ENCODE results near the gene HS6ST2. TPM values are rescaled to one million over a fixed set of nuclear protein-coding genes. Genes with fewer than 3 reads are reported as not detected.

HS6ST2 gene
- total RNA-seq, 2 donors from 2014 or later = 0.12 to 0.19 TPM

DNA sequence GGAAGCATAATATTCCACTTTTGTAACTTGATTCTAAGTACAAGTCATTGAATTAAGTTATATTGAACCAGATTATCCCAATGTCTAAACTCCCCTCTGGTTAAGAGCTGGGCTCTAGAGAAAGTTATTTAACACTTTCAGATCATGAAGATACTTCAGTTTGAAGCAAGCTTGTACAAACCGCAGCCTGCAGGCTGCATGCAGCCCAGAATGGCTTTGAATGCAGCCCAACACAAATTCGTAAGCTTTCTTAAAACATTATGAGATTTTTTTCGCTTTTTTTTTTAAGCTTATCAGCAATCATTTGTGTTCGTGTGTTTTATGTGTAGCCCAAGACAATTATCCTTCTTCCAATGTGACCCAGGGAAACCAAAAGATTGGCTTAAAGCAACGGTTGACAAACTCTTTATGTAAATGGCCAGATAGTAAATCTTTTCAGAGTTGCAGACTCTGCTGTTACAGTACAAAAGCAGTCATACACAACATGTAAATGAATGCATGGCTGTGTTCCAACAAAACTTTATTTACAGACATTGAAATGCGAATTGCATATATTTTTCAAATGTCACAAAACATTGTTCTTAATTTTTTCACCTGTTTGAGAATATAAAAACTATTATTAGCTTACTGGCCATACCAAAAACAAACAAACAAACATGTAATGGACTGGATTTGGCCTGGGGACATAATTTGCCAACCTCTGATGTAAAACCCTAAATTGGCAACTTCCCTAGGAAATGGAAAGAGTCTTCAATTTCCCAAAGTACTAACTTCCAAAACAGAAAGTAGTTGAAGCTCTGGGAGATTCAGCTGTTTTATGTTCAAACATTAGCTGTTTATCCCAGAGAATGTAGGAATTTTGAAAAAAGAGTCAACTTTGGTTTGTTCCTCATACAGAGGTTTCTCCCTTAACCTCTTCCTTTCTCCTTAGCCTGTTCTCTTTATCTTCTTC, 268.5 kb downstream of the HS6ST2 start:
- ATAC-seq (replicated peaks in 1 of 2) (no peak), DNase-seq (no peak)
- H3K4me3 Mint-ChIP-seq = no peak overlapping the region
- no peaks in the 10 kb centered on the region for H3K36me3 Mint-ChIP-seq (ENCODE audit: insufficient read depth in 2 of 2)
- H3K27ac Mint-ChIP-seq = no peak overlapping the region
- peaks cover 72% of the 10 kb centered on the region for H3K27me3 Mint-ChIP-seq (ENCODE audit: low read depth)
- H3K9me3 Mint-ChIP-seq = no peaks in the 10 kb centered on the region
- no peaks in the 10 kb centered on the region for H3K4me1 Mint-ChIP-seq (ENCODE audit: low read depth)

DNA sequence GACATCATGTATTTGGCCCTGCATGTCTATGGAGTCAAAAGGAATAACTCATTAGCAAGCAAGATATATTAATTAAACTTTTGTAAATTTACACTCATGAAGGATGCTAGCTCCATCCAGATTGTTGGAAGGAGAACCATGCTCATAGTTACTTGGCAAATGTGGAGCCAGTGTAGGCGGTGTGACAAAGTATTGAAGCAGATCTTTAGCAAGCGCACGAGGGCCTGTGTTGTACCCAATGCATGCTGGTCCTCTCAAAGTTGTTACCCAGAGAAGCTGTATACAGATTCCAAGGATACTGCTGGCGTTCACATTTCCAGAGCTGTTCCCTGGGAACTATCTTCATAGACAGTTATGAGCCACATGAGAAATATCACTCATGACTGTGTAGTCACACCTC, 273.2 kb downstream of the HS6ST2 start:
- no peak overlapping the region for H3K4me3 Mint-ChIP-seq
- no peak overlapping the region for H3K27ac Mint-ChIP-seq
- peaks cover 0 to under 1% of the 10 kb centered on the region in 2 donors for H3K36me3 Mint-ChIP-seq (ENCODE audit: insufficient read depth in 2 of 2)
- no peak for ATAC-seq (replicated peaks in 1 of 2)
- no peaks in the 10 kb centered on the region for H3K4me1 Mint-ChIP-seq (ENCODE audit: low read depth)
- DNase-seq = no peak
- H3K9me3 Mint-ChIP-seq = peaks cover 0 to 1% of the 10 kb centered on the region in 2 donors
- peaks cover 59% of the 10 kb centered on the region for H3K27me3 Mint-ChIP-seq (ENCODE audit: low read depth)

DNA sequence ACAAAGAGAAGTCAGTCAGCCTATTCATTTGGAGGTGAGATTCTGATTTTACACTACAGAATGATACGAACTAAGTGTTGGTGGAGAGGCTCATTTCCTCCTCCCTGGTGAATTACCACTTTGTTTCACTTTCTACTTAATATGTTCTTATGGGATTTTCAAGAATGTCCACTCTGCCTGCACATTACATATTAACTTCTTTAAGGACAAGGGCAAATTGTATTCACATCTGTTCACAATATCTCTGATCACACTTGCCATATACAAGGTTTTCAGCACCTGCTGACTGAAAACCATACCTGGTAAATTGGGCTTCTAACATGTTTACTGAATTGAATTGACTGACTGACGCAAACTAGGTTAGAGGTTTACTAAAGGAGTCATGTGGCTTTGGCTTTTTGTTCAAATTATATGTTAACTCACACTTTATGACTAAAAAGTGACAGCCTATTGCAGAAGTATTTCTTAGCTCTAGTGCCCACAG, 281.2 kb downstream of the HS6ST2 start:
- Mint-ChIP-seq H3K4me3 (peak overlapping the region; percentile 11 to 72), H3K27ac (peak overlapping the region; percentile 63), H3K36me3 (ENCODE audit: insufficient read depth in 2 of 2) (peaks cover 3 to 9% of the 10 kb centered on the region in 2 donors), H3K27me3 (ENCODE audit: low read depth) (peaks cover 54% of the 10 kb centered on the region), H3K9me3 (peaks cover 7 to 9% of the 10 kb centered on the region in 2 donors), H3K4me1 (ENCODE audit: low read depth) (no peaks in the 10 kb centered on the region)
- peak; percentile 77 to 88 for ATAC-seq (replicated peaks in 1 of 2)
- no peak for DNase-seq

DNA sequence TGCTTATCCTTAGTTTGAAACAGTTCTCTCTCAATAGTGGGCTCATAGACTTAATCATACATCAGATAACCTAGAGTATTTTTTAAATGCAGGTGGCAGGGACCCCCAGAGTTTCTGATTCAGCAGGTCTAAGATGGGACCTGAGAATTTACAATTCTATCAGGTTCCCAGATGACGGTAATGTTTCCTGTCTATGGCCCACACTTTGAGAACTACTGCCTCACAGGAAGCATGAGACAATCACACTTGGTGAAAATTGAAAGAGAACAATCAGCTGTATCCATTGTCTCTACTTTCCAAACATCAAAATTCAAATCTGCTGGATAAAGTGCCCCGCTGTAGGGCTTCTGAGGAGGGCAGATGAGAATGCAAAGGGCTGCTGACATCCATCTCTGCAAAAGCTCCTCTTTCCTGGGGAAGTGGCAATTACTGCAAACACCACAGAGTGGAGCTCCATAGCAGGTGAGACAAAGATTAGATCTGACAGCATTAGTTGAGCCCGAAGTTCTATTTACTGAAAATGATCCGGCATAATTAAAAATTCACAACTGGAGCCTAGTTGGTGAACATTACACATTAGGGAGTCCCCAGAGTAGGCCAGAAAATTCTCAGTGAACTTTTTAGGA, 281.8 kb downstream of the HS6ST2 start:
- H3K4me3 Mint-ChIP-seq = peak overlapping the region; percentile 13 to 72

DNA sequence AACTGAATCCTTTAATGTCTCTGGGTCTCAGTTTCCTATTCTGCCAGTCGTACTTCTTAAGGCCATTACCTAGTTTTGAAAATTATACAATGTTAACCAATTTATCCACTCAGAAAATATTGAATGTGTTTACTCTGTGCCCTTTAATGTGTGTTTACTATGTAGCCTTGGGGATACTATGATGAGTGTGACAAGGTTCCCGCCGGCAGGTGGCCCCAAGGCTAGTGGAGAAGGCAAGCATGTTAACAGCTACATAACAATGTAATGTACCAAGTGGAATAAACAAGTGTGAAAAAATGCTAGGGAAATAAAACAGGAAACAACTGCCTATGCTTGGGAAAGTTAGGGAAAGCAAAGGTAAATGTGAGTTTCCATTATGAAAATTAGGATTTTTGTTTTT, 282.3 kb downstream of the HS6ST2 start:
- H3K9me3 Mint-ChIP-seq = peaks cover 7 to 9% of the 10 kb centered on the region in 2 donors
- DNase-seq (no peak), ATAC-seq (replicated peaks in 1 of 2) (no peak)
- peaks cover 3 to 9% of the 10 kb centered on the region in 2 donors for H3K36me3 Mint-ChIP-seq (ENCODE audit: insufficient read depth in 2 of 2)
- no peaks in the 10 kb centered on the region for H3K4me1 Mint-ChIP-seq (ENCODE audit: low read depth)
- H3K27ac Mint-ChIP-seq = no peak overlapping the region
- H3K4me3 Mint-ChIP-seq = no peak overlapping the region
- peaks cover 56% of the 10 kb centered on the region for H3K27me3 Mint-ChIP-seq (ENCODE audit: low read depth)

More for the DNA sequence above, 281.8 kb downstream of the HS6ST2 start:
- DNase-seq = no peak
- peak in 1 of 2 donors; percentile 29 for ATAC-seq (replicated peaks in 1 of 2)
- no peak overlapping the region for H3K27ac Mint-ChIP-seq
- H3K27me3 Mint-ChIP-seq (ENCODE audit: low read depth) = peaks cover 54% of the 10 kb centered on the region
- H3K36me3 Mint-ChIP-seq (ENCODE audit: insufficient read depth in 2 of 2) = peaks cover 3 to 9% of the 10 kb centered on the region in 2 donors
- peaks cover 7 to 9% of the 10 kb centered on the region in 2 donors for H3K9me3 Mint-ChIP-seq
- H3K4me1 Mint-ChIP-seq (ENCODE audit: low read depth) = no peaks in the 10 kb centered on the region

DNA sequence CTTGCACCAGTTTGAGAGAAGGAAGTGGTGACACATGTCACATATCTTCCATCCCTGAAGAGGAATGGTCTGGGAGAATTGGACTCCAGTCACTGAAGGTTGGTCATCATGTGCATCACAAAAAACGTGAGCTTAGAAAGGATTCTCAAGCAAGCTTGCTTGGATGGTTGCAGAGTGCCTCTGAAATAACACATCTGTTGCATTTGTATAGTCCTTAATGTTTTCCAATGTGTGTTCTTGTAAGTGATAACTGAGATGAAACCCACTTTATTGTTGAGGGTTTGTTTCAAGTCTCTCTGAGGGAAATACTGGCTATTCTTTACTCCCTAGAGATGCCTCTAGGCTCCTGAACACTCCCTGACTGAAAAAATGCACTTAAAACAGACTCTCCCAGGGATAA, 285.1 kb downstream of the HS6ST2 start:
- Mint-ChIP-seq H3K4me1 (ENCODE audit: low read depth) (no peaks in the 10 kb centered on the region), H3K4me3 (no peak overlapping the region), H3K27me3 (ENCODE audit: low read depth) (peaks cover 54% of the 10 kb centered on the region), H3K36me3 (ENCODE audit: insufficient read depth in 2 of 2) (no peaks in the 10 kb centered on the region), H3K27ac (no peak overlapping the region), H3K9me3 (no peaks in the 10 kb centered on the region)
- DNase-seq = no peak
- no peak for ATAC-seq (replicated peaks in 1 of 2)

DNA sequence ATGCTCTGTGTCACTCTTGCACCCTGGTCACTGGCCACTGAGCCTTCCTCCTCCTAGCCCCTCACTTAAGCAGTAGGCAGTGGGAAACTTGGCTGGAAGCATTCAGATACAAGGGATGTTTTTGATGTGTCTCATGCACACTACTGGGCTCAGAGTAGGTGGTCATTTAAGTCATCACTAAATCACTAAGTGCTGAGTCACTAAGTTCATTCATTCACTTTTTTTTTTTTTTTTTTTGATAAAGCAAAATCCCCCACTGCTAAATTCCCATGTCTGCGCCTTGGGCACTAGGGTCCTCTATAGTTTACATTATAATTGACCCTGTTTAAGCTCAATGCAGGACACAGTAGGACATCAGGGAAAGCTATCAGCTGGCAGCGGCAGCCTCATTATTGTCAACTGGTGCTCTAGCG, 287.2 kb downstream of the HS6ST2 start:
- H3K27me3 Mint-ChIP-seq (ENCODE audit: low read depth) = peaks cover 70% of the 10 kb centered on the region
- no peak overlapping the region for H3K4me3 Mint-ChIP-seq
- ATAC-seq (replicated peaks in 1 of 2) = no peak
- no peaks in the 10 kb centered on the region for H3K4me1 Mint-ChIP-seq (ENCODE audit: low read depth)
- H3K27ac Mint-ChIP-seq = no peak overlapping the region
- DNase-seq = no peak
- H3K36me3 Mint-ChIP-seq (ENCODE audit: insufficient read depth in 2 of 2) = no peaks in the 10 kb centered on the region
- H3K9me3 Mint-ChIP-seq = no peaks in the 10 kb centered on the region

DNA sequence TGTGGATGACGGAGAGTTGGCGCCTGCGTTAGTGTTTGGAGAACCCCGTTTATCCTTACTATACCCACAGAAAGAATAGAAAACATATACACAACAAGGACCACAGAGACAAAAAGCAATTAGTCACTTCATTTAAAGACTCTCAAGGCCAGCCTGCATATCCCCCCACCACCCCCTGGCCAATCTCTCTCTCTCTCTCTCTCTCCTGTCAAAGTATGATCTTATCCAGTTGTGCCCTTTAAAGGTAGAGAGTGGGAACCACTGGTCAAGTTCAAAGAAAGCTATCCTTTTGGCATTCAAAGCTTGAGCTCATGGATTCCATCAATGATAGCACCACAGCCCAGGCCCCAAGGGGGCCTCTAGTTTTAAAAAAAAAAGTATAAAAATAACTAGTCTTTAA, 289.3 kb downstream of the HS6ST2 start:
- no peak for DNase-seq
- Mint-ChIP-seq H3K27ac (no peak overlapping the region), H3K9me3 (no peaks in the 10 kb centered on the region), H3K4me1 (ENCODE audit: low read depth) (no peaks in the 10 kb centered on the region), H3K27me3 (ENCODE audit: low read depth) (peaks cover 80% of the 10 kb centered on the region), H3K4me3 (no peak overlapping the region), H3K36me3 (ENCODE audit: insufficient read depth in 2 of 2) (no peaks in the 10 kb centered on the region)
- no peak for ATAC-seq (replicated peaks in 1 of 2)

DNA sequence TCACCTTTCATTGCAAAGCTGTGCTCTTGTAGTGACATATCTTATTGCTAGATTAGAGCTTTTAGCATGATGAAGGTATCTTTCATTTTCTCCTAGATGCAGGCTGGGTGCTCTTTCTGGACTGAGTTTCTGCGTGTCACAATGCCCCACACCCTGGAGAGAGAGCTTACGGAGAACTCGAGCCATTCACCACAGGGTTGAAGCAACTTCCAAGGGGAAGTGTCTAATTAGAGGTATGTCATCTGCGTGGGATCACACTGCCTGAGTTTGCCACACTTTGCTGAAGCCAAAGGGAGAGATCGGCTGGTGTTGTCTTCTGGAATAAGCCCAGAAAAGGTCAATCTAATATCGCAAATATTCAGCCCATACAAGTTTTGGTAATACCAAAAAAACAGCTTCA, 290.3 kb downstream of the HS6ST2 start:
- H3K4me3 Mint-ChIP-seq = no peak overlapping the region
- no peaks in the 10 kb centered on the region for H3K9me3 Mint-ChIP-seq
- DNase-seq (no peak), ATAC-seq (replicated peaks in 1 of 2) (no peak)
- H3K4me1 Mint-ChIP-seq (ENCODE audit: low read depth) = no peaks in the 10 kb centered on the region
- H3K27me3 Mint-ChIP-seq (ENCODE audit: low read depth) = peaks cover 80% of the 10 kb centered on the region
- no peak overlapping the region for H3K27ac Mint-ChIP-seq
- H3K36me3 Mint-ChIP-seq (ENCODE audit: insufficient read depth in 2 of 2) = no peaks in the 10 kb centered on the region

DNA sequence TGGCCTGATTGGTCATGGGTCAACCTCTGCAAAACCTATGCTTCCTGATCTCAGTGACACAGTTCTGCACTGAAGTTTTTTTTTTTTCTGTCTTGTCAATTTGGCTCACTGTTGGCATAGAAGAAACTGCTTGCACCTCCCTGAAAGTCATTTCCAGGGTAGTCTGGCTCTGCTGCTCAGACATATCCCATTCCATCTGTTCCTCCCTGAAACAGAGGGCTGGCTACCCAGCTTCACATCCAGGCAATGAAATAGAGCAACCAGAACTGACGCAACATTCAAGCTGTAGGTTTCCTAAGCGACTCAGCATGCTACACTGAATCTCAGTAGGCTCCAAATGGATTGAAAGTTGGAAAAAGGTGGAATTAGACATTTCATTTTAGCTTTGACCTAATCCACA, 292.8 kb downstream of the HS6ST2 start:
- ATAC-seq (replicated peaks in 1 of 2) (no peak), DNase-seq (no peak)
- no peaks in the 10 kb centered on the region for H3K9me3 Mint-ChIP-seq
- no peak overlapping the region for H3K27ac Mint-ChIP-seq
- peaks cover 70% of the 10 kb centered on the region for H3K27me3 Mint-ChIP-seq (ENCODE audit: low read depth)
- H3K4me1 Mint-ChIP-seq (ENCODE audit: low read depth) = no peaks in the 10 kb centered on the region
- no peaks in the 10 kb centered on the region for H3K36me3 Mint-ChIP-seq (ENCODE audit: insufficient read depth in 2 of 2)
- H3K4me3 Mint-ChIP-seq = no peak overlapping the region

DNA sequence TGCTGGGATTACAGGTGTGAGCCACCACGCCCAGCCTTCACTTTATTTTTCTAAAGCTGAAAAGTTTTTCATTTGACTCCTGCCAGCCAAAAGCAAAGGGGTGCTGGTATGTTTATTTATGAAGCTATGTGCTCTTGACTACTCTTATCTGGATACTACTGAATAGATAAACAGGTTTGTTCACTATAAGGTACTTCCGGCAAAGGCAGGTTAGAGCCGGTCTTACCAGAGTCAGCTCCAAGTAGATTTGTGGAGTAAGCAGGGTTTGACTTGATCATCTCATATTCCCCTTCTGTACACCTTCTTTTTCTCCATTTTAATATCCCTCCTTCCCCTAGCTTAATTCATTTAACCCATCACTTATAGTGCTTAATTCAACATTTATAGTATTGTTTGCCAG, 294.2 kb downstream of the HS6ST2 start:
- ATAC-seq (replicated peaks in 1 of 2) = no peak
- Mint-ChIP-seq H3K27ac (no peak overlapping the region), H3K9me3 (no peaks in the 10 kb centered on the region), H3K4me3 (no peak overlapping the region), H3K4me1 (ENCODE audit: low read depth) (no peaks in the 10 kb centered on the region), H3K27me3 (ENCODE audit: low read depth) (peaks cover 78% of the 10 kb centered on the region), H3K36me3 (ENCODE audit: insufficient read depth in 2 of 2) (no peaks in the 10 kb centered on the region)
- DNase-seq = no peak

DNA sequence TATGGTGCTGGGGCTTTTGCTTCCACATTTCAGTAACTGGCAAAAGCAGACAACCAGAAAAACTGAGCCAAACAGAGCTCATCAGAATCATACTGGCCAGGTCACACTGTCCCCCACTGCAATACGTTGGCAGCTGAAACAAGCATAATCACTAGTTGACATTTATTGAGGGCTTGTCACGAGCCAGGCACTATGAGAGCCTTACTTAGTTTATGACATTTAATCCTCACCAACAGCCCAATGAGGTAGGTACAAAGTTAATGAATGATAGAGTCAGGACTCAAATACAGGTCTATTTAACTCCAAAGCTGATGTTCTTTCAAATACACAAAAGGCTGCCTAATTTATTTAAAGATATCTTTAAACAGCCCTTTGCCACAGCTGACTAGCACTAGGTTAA, 295.6 kb downstream of the HS6ST2 start:
- Mint-ChIP-seq H3K4me3 (no peak overlapping the region), H3K36me3 (ENCODE audit: insufficient read depth in 2 of 2) (no peaks in the 10 kb centered on the region), H3K4me1 (ENCODE audit: low read depth) (no peaks in the 10 kb centered on the region), H3K9me3 (no peaks in the 10 kb centered on the region), H3K27ac (no peak overlapping the region), H3K27me3 (ENCODE audit: low read depth) (peaks cover 70% of the 10 kb centered on the region)
- no peak for ATAC-seq (replicated peaks in 1 of 2)
- no peak for DNase-seq

DNA sequence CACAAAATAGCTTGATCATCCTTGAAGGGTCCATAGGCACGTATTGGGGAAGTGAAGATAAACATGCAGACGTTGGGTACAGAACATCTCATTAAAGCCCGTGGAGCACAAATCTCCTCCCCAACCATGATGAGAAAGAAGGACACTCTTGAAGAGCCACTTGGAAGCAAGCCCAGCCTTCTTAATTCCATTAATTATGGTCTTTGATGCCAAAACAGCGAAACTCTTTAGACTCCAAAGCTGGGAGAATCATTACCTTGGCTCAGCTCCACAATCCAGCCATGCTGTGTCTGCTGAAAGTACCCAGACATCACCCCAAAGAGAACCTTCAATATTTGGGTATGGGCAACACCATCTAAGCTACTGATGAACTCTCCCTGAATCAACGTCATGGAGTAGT, 300.6 kb downstream of the HS6ST2 start:
- no peaks in the 10 kb centered on the region for H3K36me3 Mint-ChIP-seq (ENCODE audit: insufficient read depth in 2 of 2)
- H3K27ac Mint-ChIP-seq = no peak overlapping the region
- peaks cover 77% of the 10 kb centered on the region for H3K27me3 Mint-ChIP-seq (ENCODE audit: low read depth)
- H3K4me1 Mint-ChIP-seq (ENCODE audit: low read depth) = no peaks in the 10 kb centered on the region
- H3K4me3 Mint-ChIP-seq = no peak overlapping the region
- ATAC-seq (replicated peaks in 1 of 2) = no peak
- no peak for DNase-seq
- no peaks in the 10 kb centered on the region for H3K9me3 Mint-ChIP-seq
